HFF-Myc (cell line): ENCODE measurements around the gene RAB21.
A peak's percentile ranks its signal among the peaks of the same experiment; 100 is the strongest.

ENCODE experiments used
- DNase-seq: peaks from one replicate; pipeline ENCODE4 v3.0.0-alpha.2; 2011; ENCODE audit warnings: low read depth; ENCODE audit errors: extremely low read depth
- H3K4me3 ChIP-seq: replicated peaks from 2 replicates; pipeline ENCODE4 v1.5.1; 2011; ENCODE audit warnings: low read depth, mild to moderate bottlenecking, control low read depth, low read length
- TF ChIP-seq, protein P1 (sequence below): IDR thresholded peaks from 2 replicates; pipeline ENCODE4 v1.5.1; 2012; ENCODE audit warnings: mild to moderate bottlenecking, low read depth, low read length, control low read depth; ENCODE audit errors: missing control alignments

Gene RAB21

GRCh38 chr12:71780237-71780822 lies 25.7 kb downstream of the RAB21 start:
- TF ChIP-seq, protein P1, sequence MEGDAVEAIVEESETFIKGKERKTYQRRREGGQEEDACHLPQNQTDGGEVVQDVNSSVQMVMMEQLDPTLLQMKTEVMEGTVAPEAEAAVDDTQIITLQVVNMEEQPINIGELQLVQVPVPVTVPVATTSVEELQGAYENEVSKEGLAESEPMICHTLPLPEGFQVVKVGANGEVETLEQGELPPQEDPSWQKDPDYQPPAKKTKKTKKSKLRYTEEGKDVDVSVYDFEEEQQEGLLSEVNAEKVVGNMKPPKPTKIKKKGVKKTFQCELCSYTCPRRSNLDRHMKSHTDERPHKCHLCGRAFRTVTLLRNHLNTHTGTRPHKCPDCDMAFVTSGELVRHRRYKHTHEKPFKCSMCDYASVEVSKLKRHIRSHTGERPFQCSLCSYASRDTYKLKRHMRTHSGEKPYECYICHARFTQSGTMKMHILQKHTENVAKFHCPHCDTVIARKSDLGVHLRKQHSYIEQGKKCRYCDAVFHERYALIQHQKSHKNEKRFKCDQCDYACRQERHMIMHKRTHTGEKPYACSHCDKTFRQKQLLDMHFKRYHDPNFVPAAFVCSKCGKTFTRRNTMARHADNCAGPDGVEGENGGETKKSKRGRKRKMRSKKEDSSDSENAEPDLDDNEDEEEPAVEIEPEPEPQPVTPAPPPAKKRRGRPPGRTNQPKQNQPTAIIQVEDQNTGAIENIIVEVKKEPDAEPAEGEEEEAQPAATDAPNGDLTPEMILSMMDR: peak; percentile 61
- no peak overlapping the region for H3K4me3 ChIP-seq
- no peak for DNase-seq

DNA sequence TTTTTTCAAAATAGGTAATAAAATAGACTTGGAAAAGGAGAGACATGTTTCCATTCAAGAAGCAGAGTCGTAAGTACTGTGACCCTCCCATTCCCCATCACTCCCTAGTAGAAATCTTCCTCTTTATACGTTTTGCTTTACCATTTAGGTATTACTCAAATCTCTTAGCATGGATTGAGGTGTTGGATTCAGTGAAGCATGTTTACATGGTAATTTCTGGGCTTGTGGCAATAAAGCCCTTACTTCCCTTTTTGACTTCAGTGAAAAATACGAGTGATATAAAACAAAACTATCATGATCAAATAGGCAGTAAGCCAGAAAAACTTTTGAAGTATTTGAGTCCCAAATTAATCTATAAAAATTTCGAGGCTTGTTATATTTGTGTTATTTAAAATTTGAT lies 27.4 kb downstream of the RAB21 start:
- no peak overlapping the region for H3K4me3 ChIP-seq
- no peak for DNase-seq
- TF ChIP-seq, protein P1: no peak

DNA sequence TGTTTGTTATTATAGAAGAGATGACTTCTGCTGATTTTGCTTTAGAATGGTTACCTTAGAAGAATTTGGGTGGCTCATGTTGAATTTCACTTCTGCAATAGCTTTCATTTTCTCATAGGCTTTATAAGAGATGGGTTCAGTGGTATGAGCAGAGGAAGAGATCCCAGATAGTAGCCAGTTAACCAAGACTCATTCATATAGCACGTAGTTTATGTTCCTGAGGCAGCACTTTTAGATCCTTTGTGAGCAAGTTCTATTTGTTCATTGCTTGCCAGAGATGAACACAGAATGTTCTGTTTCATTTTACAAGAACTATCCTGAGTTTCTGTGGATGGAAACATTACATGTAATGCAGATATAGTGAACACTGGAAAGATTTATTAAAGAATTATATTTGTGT lies 32.2 kb downstream of the RAB21 start:
- no peak for DNase-seq
- TF ChIP-seq, protein P1: no peak

GRCh38 chr12:71787580-71787979 lies 32.9 kb downstream of the RAB21 start:
- H3K4me3 ChIP-seq: no peak overlapping the region
- TF ChIP-seq, protein P1: no peak
- no peak for DNase-seq

More for the DNA sequence above, 32.2 kb downstream of the RAB21 start:
- no peak overlapping the region for H3K4me3 ChIP-seq

- no peak overlapping the region for H3K4me3 ChIP-seq
- TF ChIP-seq, protein P1: no peak
- no peak for DNase-seq
These were observed 35.7 kb downstream of the RAB21 start for GRCh38 chr12:71790331-71790730.

DNA sequence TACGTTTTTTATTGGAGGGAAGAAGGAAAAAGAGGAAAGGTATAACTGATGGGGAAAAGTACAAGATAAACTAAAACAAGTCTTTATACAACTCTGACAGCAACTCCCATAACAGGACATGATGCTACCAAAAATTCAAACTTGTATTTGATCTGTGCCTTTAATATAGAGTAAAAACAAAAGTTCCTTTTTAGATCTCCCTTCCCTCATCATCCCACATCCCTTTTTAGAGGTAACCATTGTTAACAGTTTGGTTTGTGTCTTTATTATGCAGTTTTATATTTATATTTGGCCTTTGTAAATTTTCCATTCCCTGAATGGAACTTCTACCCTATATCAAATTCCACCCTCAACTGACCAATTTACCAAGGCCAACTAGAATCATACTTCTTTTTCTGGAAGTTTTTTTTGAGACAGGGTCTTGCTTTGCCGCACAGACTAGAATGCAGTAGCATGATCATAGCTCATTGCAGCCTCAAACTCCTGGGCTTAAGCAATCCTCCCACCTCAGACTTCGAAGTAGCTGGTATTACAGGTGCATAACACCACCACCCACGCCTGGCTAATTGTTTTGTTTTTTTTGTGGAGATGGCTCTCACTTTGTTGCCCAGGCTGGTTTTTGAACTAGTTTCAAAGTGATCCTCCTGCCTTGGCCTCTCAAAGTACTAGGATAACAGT lies 36.9 kb downstream of the RAB21 start:
- TF ChIP-seq, protein P1: no peak

GRCh38 chr12:71792599-71792998 lies 37.9 kb downstream of the RAB21 start:
- DNase-seq: no peak
- TF ChIP-seq, protein P1: no peak
- no peak overlapping the region for H3K4me3 ChIP-seq

More for the DNA sequence above, 36.9 kb downstream of the RAB21 start:
- H3K4me3 ChIP-seq: no peak overlapping the region
- no peak for DNase-seq
